Activated T-cell treated with anti-CD3 and anti-CD28 coated beads, Interleukin-2, amount 50 U/mL, for 72 hours (primary cell): ENCODE results near the gene DDAH1. TPM values are rescaled to one million over a fixed set of nuclear protein-coding genes. Genes with fewer than 3 reads are reported as not detected.

Source experiments
- ATAC-seq, 2 donors: fragments of 150-1000 bp; cut with Tn5 transposase; replicated peaks in 1 of 2; 2 replicates each; pipeline ENCODE4 v1.10.0; 2021; ENCODE audit warnings: moderate library complexity in 2 of 2, mild to moderate bottlenecking in 1 of 2
- DNase-seq, 2 donors: peaks; one replicate each; pipeline ENCODE4 v3.0.0; 2021 to 2022; ENCODE audit warnings: mixed read lengths in 1 of 2
- H3K27ac Mint-ChIP-seq: one replicate; pipeline ENCODE4 v1.8.0; 2022; ENCODE audit warnings: mild to moderate bottlenecking, moderate library complexity, mixed read lengths
- H3K27me3 Mint-ChIP-seq: one replicate; pipeline ENCODE4 v1.8.0; 2022; ENCODE audit warnings: low read depth, mixed read lengths
- H3K36me3 Mint-ChIP-seq, 2 donors: one replicate each; pipeline ENCODE4 v1.8.0; 2022; ENCODE audit warnings: mixed read lengths in 2 of 2, mild to moderate bottlenecking in 1 of 2; ENCODE audit not compliant: insufficient read depth in 2 of 2
- H3K4me1 Mint-ChIP-seq: one replicate; pipeline ENCODE4 v1.8.0; 2022; ENCODE audit warnings: low read depth, mixed read lengths
- H3K4me3 Mint-ChIP-seq, 2 donors: one replicate each; pipeline ENCODE4 v1.8.0; 2022; ENCODE audit warnings: mild to moderate bottlenecking in 2 of 2, mixed read lengths in 2 of 2, moderate library complexity in 2 of 2
- H3K9me3 Mint-ChIP-seq, 2 donors: one replicate each; pipeline ENCODE4 v1.8.0; 2022; ENCODE audit warnings: mixed read lengths in 2 of 2
- total RNA-seq, 2 donors: library from RNA; stranded (reverse); gene quantifications; one replicate each; pipeline ENCODE4 v1.2.3, GENCODE V29; 2022

The DDAH1 gene
- total RNA-seq, 2 donors from 2014 or later, result 0.09 to 0.38 TPM

DNA sequence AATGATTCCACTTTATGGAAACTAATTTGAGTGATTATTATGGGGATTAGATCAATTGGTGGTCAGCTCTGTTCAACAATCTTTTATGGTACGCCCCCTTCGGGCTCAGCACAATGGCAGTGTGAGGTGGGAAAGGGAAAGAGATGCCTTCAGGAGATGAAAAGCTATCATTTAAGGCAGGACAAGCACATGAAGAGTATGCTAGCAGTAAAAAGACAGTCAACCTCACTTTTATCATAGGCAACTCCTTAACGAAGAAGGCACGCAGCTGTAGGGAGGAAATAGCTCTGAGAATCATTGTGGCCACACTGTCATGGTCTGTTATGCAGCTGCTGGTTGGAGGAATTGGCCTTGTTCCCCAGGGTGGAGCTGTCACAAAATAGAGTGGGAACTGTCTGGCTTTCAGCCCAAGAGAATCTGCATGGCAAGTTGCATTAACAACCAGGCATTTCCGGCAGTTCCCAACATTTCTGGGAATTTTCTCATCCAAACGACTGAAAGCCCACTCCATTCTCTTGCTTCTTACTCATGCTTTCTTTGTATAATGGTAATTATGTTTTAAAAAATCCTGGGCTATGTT is 134.2 kb downstream of the DDAH1 start:
- DNase-seq (no peak), ATAC-seq (no peak)
- peaks cover 9% of the 10 kb centered on the region in 2 donors for H3K9me3 Mint-ChIP-seq
- peaks cover 44% of the 10 kb centered on the region for H3K27me3 Mint-ChIP-seq
- H3K4me3 Mint-ChIP-seq, result no peak overlapping the region
- peaks cover 7% of the 10 kb centered on the region in 2 donors for H3K36me3 Mint-ChIP-seq
- H3K4me1 Mint-ChIP-seq, result peaks cover 8% of the 10 kb centered on the region
- no peak overlapping the region for H3K27ac Mint-ChIP-seq

- H3K36me3 Mint-ChIP-seq, result peaks cover 7% of the 10 kb centered on the region in 2 donors
- no peak overlapping the region for H3K27ac Mint-ChIP-seq
- H3K27me3 Mint-ChIP-seq, result peaks cover 49% of the 10 kb centered on the region
- H3K4me3 Mint-ChIP-seq, result no peak overlapping the region
- peaks cover 8% of the 10 kb centered on the region for H3K4me1 Mint-ChIP-seq
- DNase-seq, result no peak
- peaks cover 9% of the 10 kb centered on the region in 2 donors for H3K9me3 Mint-ChIP-seq
- no peak for ATAC-seq
Observed at GRCh38 chr1:85330214-85330631, 134.7 kb downstream of the DDAH1 start.

GRCh38 chr1:85328713-85329397 is 136.1 kb downstream of the DDAH1 start:
- DNase-seq, result no peak
- Mint-ChIP-seq H3K9me3 (peaks cover 6% of the 10 kb centered on the region in 2 donors), H3K27ac (no peak overlapping the region), H3K36me3 (peaks cover 5 to 6% of the 10 kb centered on the region in 2 donors), H3K4me1 (no peaks in the 10 kb centered on the region), H3K4me3 (no peak overlapping the region), H3K27me3 (peaks cover 50% of the 10 kb centered on the region)
- ATAC-seq, result no peak

GRCh38 chr1:85327759-85328158 is 137.2 kb downstream of the DDAH1 start:
- Mint-ChIP-seq H3K4me3 (no peak overlapping the region), H3K27me3 (peaks cover 50% of the 10 kb centered on the region)
- ATAC-seq, result no peak

DNA sequence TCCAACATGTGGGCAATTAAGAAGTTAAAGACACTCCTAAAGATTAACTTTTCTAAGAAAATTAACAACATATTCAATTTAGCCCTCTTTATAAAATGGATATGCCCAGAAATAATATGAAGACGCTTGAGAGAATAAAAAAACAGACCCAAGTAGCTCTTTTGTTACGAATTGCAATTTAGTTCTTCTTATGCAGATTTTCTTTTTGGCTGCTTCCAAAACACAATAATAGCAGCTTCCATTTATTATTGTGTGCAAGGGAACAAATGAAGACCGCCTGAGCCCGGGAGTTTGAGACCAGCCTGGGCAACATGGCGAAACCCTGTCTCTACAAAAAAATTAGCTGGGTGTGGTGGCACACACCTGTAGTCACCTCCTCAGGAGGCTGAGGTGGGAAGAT is 138.1 kb downstream of the DDAH1 start:
- Mint-ChIP-seq H3K27me3 (peaks cover 50% of the 10 kb centered on the region), H3K4me3 (no peak overlapping the region), H3K36me3 (peaks cover 0 to 3% of the 10 kb centered on the region in 2 donors), H3K27ac (no peak overlapping the region), H3K9me3 (peaks cover 0 to 2% of the 10 kb centered on the region in 2 donors), H3K4me1 (no peaks in the 10 kb centered on the region)
- DNase-seq (no peak), ATAC-seq (no peak)

More at GRCh38 chr1:85327759-85328158, 137.2 kb downstream of the DDAH1 start:
- Mint-ChIP-seq H3K36me3 (peaks cover 0 to 3% of the 10 kb centered on the region in 2 donors), H3K4me1 (no peaks in the 10 kb centered on the region), H3K27ac (no peak overlapping the region), H3K9me3 (peaks cover 0 to 2% of the 10 kb centered on the region in 2 donors)
- no peak for DNase-seq

GRCh38 chr1:85326336-85326735 is 138.6 kb downstream of the DDAH1 start:
- H3K27ac Mint-ChIP-seq, result no peak overlapping the region
- ATAC-seq, result peak in 1 of 2 donors; percentile 27
- no peaks in the 10 kb centered on the region for H3K9me3 Mint-ChIP-seq
- no peak for DNase-seq
- no peak overlapping the region for H3K4me3 Mint-ChIP-seq
- peaks cover 50% of the 10 kb centered on the region for H3K27me3 Mint-ChIP-seq
- no peaks in the 10 kb centered on the region for H3K36me3 Mint-ChIP-seq
- H3K4me1 Mint-ChIP-seq, result peaks cover 2% of the 10 kb centered on the region

DNA sequence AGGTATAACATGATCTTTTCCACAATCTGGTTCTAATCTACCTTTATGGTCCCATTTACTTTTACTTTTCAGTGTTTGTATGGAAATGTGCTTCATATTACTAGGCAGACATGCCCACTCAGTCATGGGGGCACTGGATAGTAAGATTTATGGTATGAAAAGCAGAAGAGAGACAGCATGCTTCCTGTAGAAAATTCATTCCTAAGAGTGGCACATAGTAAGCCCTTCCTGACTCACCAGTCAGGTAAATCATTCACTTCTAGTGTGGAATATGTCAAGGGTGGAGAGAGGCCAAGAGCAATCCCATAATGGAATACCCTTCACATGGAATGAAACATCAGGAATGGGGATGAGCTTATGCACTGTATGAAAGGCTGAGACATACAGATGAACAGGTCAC is 139.0 kb downstream of the DDAH1 start:
- DNase-seq (no peak), ATAC-seq (no peak)
- Mint-ChIP-seq H3K9me3 (no peaks in the 10 kb centered on the region), H3K36me3 (no peaks in the 10 kb centered on the region), H3K4me1 (peaks cover 7% of the 10 kb centered on the region), H3K27me3 (peaks cover 51% of the 10 kb centered on the region), H3K4me3 (no peak overlapping the region), H3K27ac (no peak overlapping the region)

DNA sequence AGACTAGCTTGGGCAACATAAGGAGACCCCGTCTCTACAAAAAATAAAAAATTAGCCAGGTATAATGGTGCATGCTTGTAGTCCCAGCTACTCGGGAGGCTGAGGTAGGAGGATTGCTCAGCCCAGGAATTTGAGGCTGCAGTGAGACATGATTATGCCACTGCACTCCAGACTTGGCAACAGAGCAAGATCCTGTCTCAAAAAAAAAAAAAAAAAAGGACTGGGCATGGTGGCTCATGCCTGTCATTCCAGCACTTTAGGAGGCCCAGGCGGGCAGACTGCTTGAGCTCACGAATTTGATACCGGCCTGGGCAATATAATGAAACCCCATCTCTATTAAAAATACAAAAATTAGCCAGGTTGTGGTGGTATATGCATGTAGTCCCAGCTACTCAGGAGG is 141.2 kb downstream of the DDAH1 start:
- DNase-seq (no peak), ATAC-seq (no peak)
- no peaks in the 10 kb centered on the region for H3K36me3 Mint-ChIP-seq
- no peak overlapping the region for H3K4me3 Mint-ChIP-seq
- H3K27ac Mint-ChIP-seq, result no peak overlapping the region
- H3K9me3 Mint-ChIP-seq, result no peaks in the 10 kb centered on the region
- H3K27me3 Mint-ChIP-seq, result peaks cover 55% of the 10 kb centered on the region
- H3K4me1 Mint-ChIP-seq, result peaks cover 23% of the 10 kb centered on the region

- Mint-ChIP-seq H3K27me3 (peaks cover 60% of the 10 kb centered on the region), H3K4me1 (peaks cover 23% of the 10 kb centered on the region), H3K36me3 (no peaks in the 10 kb centered on the region), H3K9me3 (no peaks in the 10 kb centered on the region), H3K4me3 (no peak overlapping the region), H3K27ac (no peak overlapping the region)
- no peak for ATAC-seq
- no peak for DNase-seq
Observed at GRCh38 chr1:85322655-85323054, 142.3 kb downstream of the DDAH1 start.

DNA sequence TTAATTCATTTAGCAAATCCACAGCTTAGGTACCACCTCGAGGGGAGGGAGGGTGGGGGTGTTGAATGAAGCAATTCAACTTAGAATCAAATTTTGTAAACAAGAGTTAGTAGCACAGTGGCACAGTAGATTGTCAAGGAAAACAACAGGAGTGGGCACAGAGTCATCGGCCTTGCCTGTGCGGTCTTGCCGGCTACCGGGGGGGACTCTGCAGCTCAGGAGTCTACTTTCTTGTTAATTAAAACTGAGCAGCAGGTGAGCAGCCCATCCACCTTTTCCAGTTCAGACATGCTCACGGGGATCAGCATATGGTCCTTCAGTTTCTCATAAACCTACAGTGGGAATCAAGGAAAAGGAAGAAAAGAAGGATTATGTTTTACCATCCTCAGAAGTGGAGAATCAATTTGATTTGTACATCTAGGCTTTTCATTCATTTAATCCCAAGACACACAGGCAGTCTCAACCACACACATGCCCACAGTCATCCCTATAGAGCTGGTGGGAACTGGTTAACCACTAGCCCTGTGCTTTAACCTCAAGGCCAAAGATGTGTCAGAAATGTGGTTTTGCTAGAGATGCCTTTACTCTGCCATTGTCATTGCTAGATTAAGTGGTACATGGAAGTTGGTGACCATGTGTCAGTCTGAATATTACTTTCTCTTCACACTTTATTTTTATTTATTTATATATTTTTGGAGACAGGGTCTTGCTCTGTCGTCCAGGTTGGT is 143.6 kb downstream of the DDAH1 start:
- no peak overlapping the region for H3K27ac Mint-ChIP-seq
- DNase-seq, result peak; percentile 69 to 70
- no peaks in the 10 kb centered on the region for H3K36me3 Mint-ChIP-seq
- peaks cover 60% of the 10 kb centered on the region for H3K27me3 Mint-ChIP-seq
- no peaks in the 10 kb centered on the region for H3K9me3 Mint-ChIP-seq
- H3K4me1 Mint-ChIP-seq, result peaks cover 23% of the 10 kb centered on the region
- ATAC-seq, result peak; percentile 90 to 95
- H3K4me3 Mint-ChIP-seq, result no peak overlapping the region

- Mint-ChIP-seq H3K4me3 (peak overlapping the region in 1 of 2 donors; percentile 7), H3K27ac (peak overlapping the region; percentile 36), H3K27me3 (peaks cover 57% of the 10 kb centered on the region), H3K36me3 (no peaks in the 10 kb centered on the region), H3K4me1 (peaks cover 23% of the 10 kb centered on the region), H3K9me3 (no peaks in the 10 kb centered on the region)
- ATAC-seq (peak; percentile 38 to 39), DNase-seq (no peak)
Observed at GRCh38 chr1:85320371-85321131, 144.4 kb downstream of the DDAH1 start.

GRCh38 chr1:85319931-85320330 is 145.0 kb downstream of the DDAH1 start:
- Mint-ChIP-seq H3K36me3 (no peaks in the 10 kb centered on the region), H3K27me3 (peaks cover 53% of the 10 kb centered on the region), H3K9me3 (no peaks in the 10 kb centered on the region), H3K27ac (no peak overlapping the region), H3K4me1 (peaks cover 23% of the 10 kb centered on the region), H3K4me3 (no peak overlapping the region)
- DNase-seq, result no peak
- ATAC-seq, result peak in 1 of 2 donors; percentile 18

DNA sequence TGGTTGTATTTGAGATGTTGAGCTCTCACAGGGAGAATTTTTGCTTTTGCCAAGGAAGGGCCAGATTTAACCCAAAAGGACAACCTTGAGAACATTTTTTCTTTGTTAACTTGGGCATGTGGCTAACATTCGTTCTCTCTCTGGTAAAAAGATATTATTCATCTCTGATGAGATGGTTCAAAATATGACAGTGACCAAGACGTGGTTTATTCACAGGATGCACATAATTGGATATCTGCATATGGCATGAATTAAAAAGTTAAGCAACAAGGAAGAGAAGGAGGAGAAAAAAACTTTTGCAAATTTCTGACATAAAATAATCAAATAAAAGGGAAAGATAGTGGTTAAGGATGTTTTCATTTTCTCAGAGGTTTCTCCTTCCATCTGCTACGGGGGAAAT is 145.5 kb downstream of the DDAH1 start:
- Mint-ChIP-seq H3K27me3 (peaks cover 53% of the 10 kb centered on the region), H3K36me3 (no peaks in the 10 kb centered on the region), H3K27ac (no peak overlapping the region), H3K4me3 (no peak overlapping the region), H3K9me3 (no peaks in the 10 kb centered on the region), H3K4me1 (peaks cover 23% of the 10 kb centered on the region)
- ATAC-seq, result no peak
- no peak for DNase-seq
